Activated CD8-positive, alpha-beta memory T cell treated with anti-CD3 and anti-CD28 coated beads, Interleukin-2, amount 10 ng/mL, durations not matched to agents 7 days and 5 days (primary cell): ENCODE data around the gene RNF180. TPM values are rescaled to one million over a fixed set of nuclear protein-coding genes. Genes with fewer than 3 reads are reported as not detected.
"Not testable (repeated sequence)": the region's sequence is repeated elsewhere in the genome, so short reads cannot be mapped to it uniquely, and the experiment has no call there.

Source experiments
- ATAC-seq: fragments of 150-1000 bp; cut with Tn5 transposase; one replicate; pipeline ENCODE4 v1.10.0; 2021; ENCODE audit warnings: moderate library complexity
- CTCF ChIA-PET: fragments of 350-600 bp; sonication (Branson Sonifier 250); formaldehyde crosslinking; loops from one replicate; lab custom pipeline; 2021; ENCODE audit warnings: antibody characterized with exemption; lab: Charles Lee
- DNase-seq: peaks from one replicate; pipeline ENCODE4 v3.0.0-alpha.2; 2020
- H3K27ac Mint-ChIP-seq: one replicate; pipeline ENCODE4 v1.8.0; 2021; ENCODE audit warnings: mild to moderate bottlenecking, mixed read lengths
- H3K27me3 Mint-ChIP-seq: one replicate; pipeline ENCODE4 v1.8.0; 2021; ENCODE audit warnings: mixed read lengths
- H3K36me3 Mint-ChIP-seq: one replicate; pipeline ENCODE4 v1.8.0; 2021; ENCODE audit warnings: mild to moderate bottlenecking, mixed read lengths
- H3K4me1 Mint-ChIP-seq: one replicate; pipeline ENCODE4 v1.8.0; 2021; ENCODE audit warnings: mixed read lengths
- H3K4me3 Mint-ChIP-seq: one replicate; pipeline ENCODE4 v1.8.0; 2021; ENCODE audit warnings: mild to moderate bottlenecking, moderate library complexity, mixed read lengths
- H3K9me3 Mint-ChIP-seq: one replicate; pipeline ENCODE4 v1.8.0; 2022; ENCODE audit warnings: low read depth, mixed read lengths
- total RNA-seq, 2 experiments: library from RNA; stranded (reverse); gene quantifications; one replicate each; pipeline ENCODE4 v1.2.3, GENCODE V29; 2021

The RNF180 gene
- total RNA-seq, 2 experiments from 2014 or later: not detected

DNA sequence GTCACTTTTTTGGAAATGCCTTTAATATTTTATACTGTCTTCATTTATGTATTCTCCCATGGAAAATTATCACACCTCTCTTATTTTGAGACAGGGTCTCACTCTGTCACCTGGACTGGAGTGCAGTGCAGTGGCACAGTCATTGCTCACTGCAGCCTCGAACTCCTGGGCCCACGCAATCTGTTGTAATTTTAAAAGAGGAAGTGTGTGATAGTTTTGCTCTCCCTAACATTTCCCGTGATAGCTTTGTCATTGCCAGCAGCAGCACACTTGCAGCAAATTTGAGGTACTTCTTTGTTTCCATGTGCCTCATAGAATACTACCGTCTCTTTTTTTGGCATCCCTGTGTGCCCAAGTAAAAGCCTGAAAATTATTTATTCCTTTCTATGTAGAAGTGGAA is 103.5 kb downstream of the RNF180 start:
- Mint-ChIP-seq H3K9me3 (no peaks in the 10 kb centered on the region), H3K4me1 (no peaks in the 10 kb centered on the region), H3K36me3 (no peaks in the 10 kb centered on the region), H3K27me3 (no peaks in the 10 kb centered on the region), H3K4me3 (no peak overlapping the region), H3K27ac (no peak overlapping the region)
- ATAC-seq: no peak
- no peak for DNase-seq
- CTCF ChIA-PET: no interaction called here

DNA sequence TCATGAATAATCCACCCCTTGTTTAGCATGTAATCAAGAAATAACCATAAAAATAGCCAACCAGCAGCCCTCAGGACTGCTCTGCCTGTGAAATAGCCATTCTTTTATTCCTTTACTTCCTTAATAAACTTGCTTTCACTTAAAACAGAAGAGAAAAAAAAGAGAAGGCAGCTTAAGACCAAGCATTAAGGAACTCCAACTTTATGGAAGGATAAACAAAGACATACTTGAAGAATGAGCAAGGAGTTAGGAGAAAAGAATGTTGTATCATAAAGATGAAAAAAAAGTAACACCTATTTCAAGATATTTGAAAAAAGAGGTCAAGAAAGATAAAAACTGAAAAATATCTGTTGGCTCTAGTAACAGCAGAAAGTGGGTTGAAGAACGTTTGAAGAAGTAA is 107.6 kb downstream of the RNF180 start:
- no peaks in the 10 kb centered on the region for H3K4me1 Mint-ChIP-seq
- H3K36me3 Mint-ChIP-seq: no peaks in the 10 kb centered on the region
- ATAC-seq (no peak), DNase-seq (no peak)
- CTCF ChIA-PET: no interaction called here
- H3K9me3 Mint-ChIP-seq: no peaks in the 10 kb centered on the region
- no peak overlapping the region for H3K27ac Mint-ChIP-seq
- H3K4me3 Mint-ChIP-seq: no peak overlapping the region
- no peaks in the 10 kb centered on the region for H3K27me3 Mint-ChIP-seq

DNA sequence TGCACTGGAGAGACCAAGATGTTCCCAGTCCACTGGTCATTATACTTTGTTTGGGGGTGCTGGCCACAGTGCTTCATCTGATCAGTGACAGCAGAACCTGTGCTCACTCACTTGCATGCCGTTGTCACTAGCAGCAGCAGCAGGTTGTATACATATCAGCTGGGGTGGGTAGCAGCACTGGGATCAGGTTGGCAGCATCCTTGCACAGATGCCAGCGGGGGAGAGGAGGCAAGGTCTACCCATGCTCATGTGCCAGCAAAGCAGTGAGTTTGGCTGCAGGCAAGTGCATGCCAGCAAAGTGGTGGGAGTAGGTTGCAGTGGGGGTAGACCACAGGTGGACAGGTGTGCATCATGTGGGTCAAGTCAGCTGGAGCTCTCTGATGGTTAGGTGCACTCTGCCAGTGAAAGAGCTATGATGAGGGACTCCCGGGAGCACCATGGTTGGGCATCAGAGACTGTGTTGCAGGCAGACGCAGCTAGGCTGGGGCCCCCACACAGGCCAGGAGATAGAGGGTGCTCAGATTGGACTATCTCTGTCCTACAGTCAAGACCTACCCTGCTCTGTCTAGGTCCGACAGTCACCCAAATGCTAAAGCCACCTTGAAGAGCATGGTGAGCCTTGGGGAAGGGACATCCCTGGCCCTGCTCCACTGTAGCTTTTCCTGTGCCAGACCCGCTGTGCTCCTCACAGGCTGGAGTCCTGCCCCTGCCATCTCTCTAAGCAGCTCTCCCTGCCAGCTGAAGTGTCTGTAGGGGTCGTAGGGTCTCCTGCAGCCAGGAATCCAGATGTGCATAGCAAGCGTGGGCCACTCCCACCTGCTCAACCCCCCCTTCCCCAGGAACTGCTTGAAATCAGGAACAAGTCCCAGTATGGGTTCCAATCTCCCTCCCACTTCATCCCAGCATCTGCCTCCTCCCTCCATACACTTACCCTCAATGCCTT is 119.8 kb downstream of the RNF180 start:
- Mint-ChIP-seq H3K4me3 (no peak overlapping the region), H3K36me3 (no peaks in the 10 kb centered on the region), H3K27me3 (no peaks in the 10 kb centered on the region), H3K9me3 (peaks cover 8% of the 10 kb centered on the region), H3K4me1 (no peaks in the 10 kb centered on the region), H3K27ac (no peak overlapping the region)
- CTCF ChIA-PET: no interaction called here
- ATAC-seq: no peak
- no peak for DNase-seq

DNA sequence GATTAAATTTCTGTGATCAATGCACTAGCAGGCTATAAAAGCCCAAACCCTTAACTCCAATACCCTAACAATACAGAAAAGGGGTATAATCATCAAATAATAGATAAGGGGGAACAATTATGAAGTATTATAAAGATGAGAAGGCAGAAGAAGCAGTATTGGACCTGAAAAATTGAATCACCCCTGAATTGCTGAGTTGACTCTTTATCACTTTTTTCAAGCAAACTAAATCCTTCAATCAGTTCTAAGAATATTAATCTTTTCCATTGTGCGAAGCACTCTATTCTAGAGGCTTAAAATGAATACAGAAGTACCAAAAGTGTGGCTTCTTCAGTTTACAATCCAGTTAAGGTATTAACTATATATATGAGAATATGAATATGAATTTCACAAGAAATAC is 120.7 kb downstream of the RNF180 start:
- ATAC-seq (no peak), DNase-seq (no peak)
- H3K4me3 Mint-ChIP-seq: no peak overlapping the region
- CTCF ChIA-PET: no interaction called here
- no peak overlapping the region for H3K27ac Mint-ChIP-seq
- peaks cover 8% of the 10 kb centered on the region for H3K9me3 Mint-ChIP-seq
- no peaks in the 10 kb centered on the region for H3K27me3 Mint-ChIP-seq
- no peaks in the 10 kb centered on the region for H3K36me3 Mint-ChIP-seq
- H3K4me1 Mint-ChIP-seq: no peaks in the 10 kb centered on the region

DNA sequence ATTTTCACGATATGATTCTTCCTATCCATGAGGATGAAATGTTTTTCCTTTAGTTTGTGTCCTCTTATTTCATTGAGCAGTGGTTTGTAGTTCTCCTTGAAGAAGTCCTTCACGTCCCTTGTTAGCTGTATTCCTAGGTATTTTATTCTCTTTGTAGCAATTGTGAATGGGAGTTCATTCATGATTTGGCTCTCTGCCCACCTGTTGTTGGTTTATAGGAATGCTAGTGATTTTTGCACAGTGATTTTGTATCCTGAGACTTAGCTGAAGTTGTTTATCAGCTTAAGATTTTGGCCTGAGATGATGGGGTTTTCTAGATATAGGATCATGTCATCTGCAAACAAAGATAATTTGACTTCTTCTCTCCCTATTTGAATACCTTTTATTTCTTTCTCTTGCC is 122.9 kb downstream of the RNF180 start:
- H3K27ac Mint-ChIP-seq, H3K27me3 Mint-ChIP-seq, H3K4me3 Mint-ChIP-seq, CTCF ChIA-PET, DNase-seq, H3K9me3 Mint-ChIP-seq, ATAC-seq, H3K36me3 Mint-ChIP-seq, H3K4me1 Mint-ChIP-seq: not testable (repeated sequence)

DNA sequence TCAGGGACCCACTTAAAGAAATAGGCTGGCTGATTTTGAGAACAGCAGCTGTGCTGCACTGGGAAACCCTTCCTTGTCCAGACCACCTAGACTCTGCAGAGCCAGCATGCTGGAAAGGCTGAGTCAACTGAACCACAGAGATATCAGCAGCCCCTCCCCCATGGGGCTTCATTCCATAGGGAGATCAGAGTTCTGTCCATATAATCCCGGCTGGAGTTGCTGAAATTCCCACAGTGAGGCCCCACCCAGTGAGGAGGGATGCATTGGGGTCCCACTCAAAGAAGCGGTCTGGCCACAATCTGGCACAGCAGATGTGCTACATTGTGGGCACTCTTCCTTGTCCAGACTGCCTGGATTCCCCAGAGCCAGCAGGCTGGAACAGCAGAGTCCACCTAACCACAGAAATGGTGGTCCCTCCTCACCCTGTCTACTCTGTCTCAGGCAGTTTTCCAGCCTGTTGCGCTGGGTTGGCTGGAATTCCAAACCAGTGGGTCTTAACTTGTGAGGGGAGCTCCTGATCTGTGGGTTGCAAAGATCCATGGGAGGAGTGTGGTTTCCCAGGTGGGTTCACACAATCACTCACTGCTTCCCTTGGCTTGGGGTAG is 127.1 kb downstream of the RNF180 start:
- no peak overlapping the region for H3K27ac Mint-ChIP-seq
- CTCF ChIA-PET: no interaction called here
- no peak for ATAC-seq
- no peaks in the 10 kb centered on the region for H3K9me3 Mint-ChIP-seq
- no peak for DNase-seq
- no peaks in the 10 kb centered on the region for H3K27me3 Mint-ChIP-seq
- no peak overlapping the region for H3K4me3 Mint-ChIP-seq
- no peaks in the 10 kb centered on the region for H3K36me3 Mint-ChIP-seq
- H3K4me1 Mint-ChIP-seq: no peaks in the 10 kb centered on the region

DNA sequence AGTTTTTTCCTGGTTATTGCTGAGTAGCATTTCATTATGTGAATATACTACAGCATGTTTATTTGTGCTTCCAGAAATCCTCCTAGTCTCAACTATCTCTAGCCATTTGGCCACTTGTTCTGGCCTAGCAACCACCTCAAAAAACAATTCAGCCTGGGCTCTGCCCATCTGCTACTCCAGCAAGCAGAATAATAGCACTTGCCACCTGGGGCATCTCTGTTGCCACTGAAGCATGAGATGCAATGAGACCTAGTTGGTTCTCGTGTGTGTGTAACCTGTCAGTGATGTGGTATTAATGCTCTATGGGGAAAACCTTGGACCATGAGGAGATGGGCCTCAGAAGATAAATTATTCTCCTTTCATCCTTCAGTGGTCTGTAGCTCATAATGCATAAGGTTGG is 129.5 kb downstream of the RNF180 start:
- CTCF ChIA-PET: no interaction called here
- no peaks in the 10 kb centered on the region for H3K4me1 Mint-ChIP-seq
- H3K9me3 Mint-ChIP-seq: no peaks in the 10 kb centered on the region
- no peaks in the 10 kb centered on the region for H3K27me3 Mint-ChIP-seq
- H3K36me3 Mint-ChIP-seq: no peaks in the 10 kb centered on the region
- H3K4me3 Mint-ChIP-seq: no peak overlapping the region
- ATAC-seq (no peak), DNase-seq (no peak)
- no peak overlapping the region for H3K27ac Mint-ChIP-seq

DNA sequence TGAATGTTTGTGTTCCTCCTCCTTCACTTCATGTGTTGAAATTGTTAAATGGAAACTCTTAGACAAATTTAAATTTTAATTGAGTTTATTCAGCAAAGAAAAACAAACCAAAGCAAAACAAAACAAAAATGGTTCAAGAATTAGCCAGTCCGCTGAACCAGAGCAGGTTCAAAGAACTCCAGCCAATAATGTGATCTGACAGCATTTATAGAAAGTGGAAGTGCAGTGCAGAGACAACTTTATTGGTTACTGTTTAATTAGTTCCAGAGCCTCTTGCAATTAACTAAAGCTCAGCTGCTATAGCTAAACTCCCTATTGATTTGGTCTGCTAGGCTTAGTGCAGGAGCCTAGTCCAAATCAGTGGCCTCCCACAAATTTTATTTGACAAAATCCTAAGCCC is 132.9 kb downstream of the RNF180 start:
- no peaks in the 10 kb centered on the region for H3K27me3 Mint-ChIP-seq
- DNase-seq (no peak), ATAC-seq (no peak)
- no peak overlapping the region for H3K4me3 Mint-ChIP-seq
- H3K4me1 Mint-ChIP-seq: no peaks in the 10 kb centered on the region
- CTCF ChIA-PET: no interaction called here
- peaks cover 3% of the 10 kb centered on the region for H3K9me3 Mint-ChIP-seq
- H3K27ac Mint-ChIP-seq: no peak overlapping the region
- H3K36me3 Mint-ChIP-seq: no peaks in the 10 kb centered on the region

DNA sequence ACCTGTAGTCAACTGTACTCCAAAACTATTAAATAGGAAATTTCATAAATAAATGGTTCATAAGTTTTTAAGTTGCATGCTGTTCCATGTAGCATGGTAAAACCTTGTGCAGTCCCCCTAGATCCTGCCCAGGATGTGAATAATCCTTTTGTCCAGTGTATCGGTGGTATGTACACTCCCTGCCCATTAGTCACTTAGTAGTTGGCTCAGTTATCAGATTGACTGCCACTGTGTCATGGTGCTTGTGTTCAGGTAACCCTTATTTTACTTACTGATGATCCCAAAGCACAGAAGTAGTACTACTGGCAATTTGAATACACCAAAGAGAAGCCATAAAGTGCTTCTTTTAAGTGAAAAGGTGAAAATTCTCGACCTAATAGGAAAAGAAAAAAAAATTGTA is 134.2 kb downstream of the RNF180 start:
- Mint-ChIP-seq H3K27ac (no peak overlapping the region), H3K36me3 (no peaks in the 10 kb centered on the region), H3K9me3 (peaks cover 3% of the 10 kb centered on the region), H3K4me3 (no peak overlapping the region), H3K27me3 (no peaks in the 10 kb centered on the region), H3K4me1 (no peaks in the 10 kb centered on the region)
- CTCF ChIA-PET: no interaction called here
- ATAC-seq (no peak), DNase-seq (no peak)

DNA sequence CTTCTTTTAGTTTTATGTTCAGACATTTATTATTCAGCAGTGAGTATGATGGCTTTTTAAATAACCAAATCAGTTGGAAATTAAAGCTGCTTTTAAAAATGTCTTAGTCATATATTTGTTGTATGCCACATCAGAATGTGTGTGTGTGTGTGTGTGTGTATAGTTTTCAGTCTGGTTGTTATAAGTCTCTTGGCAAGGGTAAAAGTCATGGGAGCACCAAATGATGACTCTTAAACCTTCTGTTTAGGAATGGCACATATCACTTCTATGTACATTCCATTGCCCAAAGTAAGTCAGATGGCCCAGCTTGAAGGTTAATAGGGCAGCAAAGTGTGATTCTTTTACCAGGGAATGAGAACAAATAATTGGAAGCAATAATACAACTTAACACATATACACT is 135.9 kb downstream of the RNF180 start:
- Mint-ChIP-seq H3K4me1 (no peaks in the 10 kb centered on the region), H3K27ac (no peak overlapping the region), H3K27me3 (no peaks in the 10 kb centered on the region), H3K9me3 (peaks cover 3% of the 10 kb centered on the region), H3K4me3 (no peak overlapping the region), H3K36me3 (no peaks in the 10 kb centered on the region)
- CTCF ChIA-PET: no interaction called here
- no peak for DNase-seq
- no peak for ATAC-seq

DNA sequence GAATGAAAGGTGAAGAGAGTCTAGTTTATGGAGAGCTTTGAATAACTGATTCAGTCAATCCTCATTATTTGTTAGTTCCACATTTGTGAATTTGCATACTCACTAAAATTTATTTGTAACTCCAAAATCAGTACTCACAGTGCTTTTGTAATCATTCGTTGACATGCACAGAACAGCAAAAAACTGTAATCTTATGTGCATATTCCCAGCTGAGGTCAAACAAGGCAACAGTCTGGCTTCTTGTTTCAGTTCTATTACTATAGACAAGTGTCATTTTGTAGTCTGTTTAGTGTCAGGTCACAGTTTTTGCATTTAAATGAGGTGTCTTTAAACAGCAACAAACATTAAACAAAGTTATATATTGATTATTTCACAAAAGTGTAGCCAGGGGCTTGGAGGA is 142.5 kb downstream of the RNF180 start:
- Mint-ChIP-seq H3K4me3 (no peak overlapping the region), H3K9me3 (no peaks in the 10 kb centered on the region), H3K4me1 (no peaks in the 10 kb centered on the region), H3K27me3 (no peaks in the 10 kb centered on the region), H3K27ac (no peak overlapping the region), H3K36me3 (no peaks in the 10 kb centered on the region)
- ATAC-seq: no peak
- CTCF ChIA-PET: no interaction called here
- no peak for DNase-seq

DNA sequence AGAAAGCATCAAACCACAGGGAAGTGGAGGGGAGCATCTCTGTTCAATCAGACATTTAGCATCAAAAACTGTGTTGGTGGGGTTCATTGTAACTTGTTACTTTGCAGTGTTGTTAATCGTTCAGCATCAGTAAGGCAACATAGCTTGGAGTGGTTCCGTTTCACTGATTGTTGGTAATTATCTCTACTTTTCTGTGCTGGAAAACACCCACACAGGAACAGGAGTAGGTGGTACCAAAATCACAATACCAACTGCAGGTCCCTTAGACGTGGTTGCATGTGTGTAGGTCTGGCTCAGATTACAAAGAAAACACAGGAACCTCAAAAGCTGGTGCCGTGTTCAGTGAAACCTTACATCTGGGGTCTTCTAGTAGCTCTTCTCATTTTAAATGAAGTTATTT is 146.8 kb downstream of the RNF180 start:
- Mint-ChIP-seq H3K4me1 (no peaks in the 10 kb centered on the region), H3K9me3 (no peaks in the 10 kb centered on the region), H3K36me3 (no peaks in the 10 kb centered on the region), H3K27me3 (no peaks in the 10 kb centered on the region), H3K4me3 (no peak overlapping the region), H3K27ac (no peak overlapping the region)
- CTCF ChIA-PET: no interaction called here
- DNase-seq (no peak), ATAC-seq (no peak)

DNA sequence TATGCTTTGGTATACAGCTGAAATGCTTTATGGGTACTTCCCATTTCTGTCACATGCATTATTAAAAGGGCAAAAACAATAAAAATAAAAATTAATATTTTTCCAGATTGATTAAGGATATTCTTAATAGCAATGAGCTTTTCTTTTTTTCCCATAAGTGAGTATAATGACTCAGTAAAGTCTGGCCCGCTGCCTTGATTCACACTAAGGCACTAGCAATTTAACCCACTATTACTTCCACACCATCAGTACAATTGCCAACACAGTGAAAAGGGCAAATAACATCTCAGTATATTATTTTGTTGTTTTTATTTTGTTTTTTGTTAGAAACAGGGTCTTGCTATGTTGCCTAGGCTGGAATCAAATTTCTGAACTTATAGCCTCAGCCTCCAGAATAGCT is 150.1 kb downstream of the RNF180 start:
- CTCF ChIA-PET: interaction anchor here (0.7 kb wide), 1 partner anchor 83 kb away, joined by 4 read pairs; no protein-coding TSS in a partner anchor

DNA sequence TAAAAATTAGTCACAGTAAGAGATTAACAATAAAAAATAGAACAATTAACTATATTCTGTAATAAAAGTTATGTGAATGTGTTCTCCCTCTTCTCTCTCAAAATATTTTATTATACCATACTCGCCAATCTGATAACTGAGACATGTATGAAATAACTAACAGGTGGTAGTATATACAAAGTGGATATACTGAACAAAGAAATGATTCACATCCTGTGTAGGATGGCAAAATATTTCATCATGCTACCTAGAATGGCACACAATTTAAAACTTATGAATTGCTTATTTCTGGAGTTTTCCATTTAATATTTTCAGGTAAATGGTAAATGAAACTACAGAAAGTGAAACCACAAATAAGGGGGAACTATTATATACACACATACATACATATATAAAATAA is 152.5 kb downstream of the RNF180 start:
- no peaks in the 10 kb centered on the region for H3K4me1 Mint-ChIP-seq
- no peak overlapping the region for H3K27ac Mint-ChIP-seq
- no peaks in the 10 kb centered on the region for H3K36me3 Mint-ChIP-seq
- no peaks in the 10 kb centered on the region for H3K27me3 Mint-ChIP-seq
- ATAC-seq (no peak), DNase-seq (no peak)
- CTCF ChIA-PET: no interaction called here
- H3K4me3 Mint-ChIP-seq: no peak overlapping the region
- H3K9me3 Mint-ChIP-seq: no peaks in the 10 kb centered on the region

More for the DNA sequence above, 150.1 kb downstream of the RNF180 start:
- Mint-ChIP-seq H3K9me3 (no peaks in the 10 kb centered on the region), H3K4me1 (no peaks in the 10 kb centered on the region), H3K36me3 (no peaks in the 10 kb centered on the region), H3K27me3 (no peaks in the 10 kb centered on the region), H3K27ac (no peak overlapping the region), H3K4me3 (no peak overlapping the region)
- ATAC-seq (no peak), DNase-seq (no peak)
